Ovary (tissue), 3 donors: ENCODE measurements around the gene OVCH2.
A peak's percentile ranks its signal among the peaks of the same experiment; 100 is the strongest.

Source experiments
- CTCF ChIP-seq, 3 donors: fragments of 450-650 bp in 2 of 3; fragments of 200-600 bp in 1 of 3; IDR thresholded peaks; one replicate each; pipeline versions ENCODE4 v1.5.1 to v1.8.0; 2016 to 2022; ENCODE audit warnings: antibody characterized with exemption in 3 of 3, mild to moderate bottlenecking in 1 of 3
- EP300 ChIP-seq: sonication (generic); formaldehyde crosslinking; IDR thresholded peaks from one replicate; pipeline ENCODE4 v1.6.1; 2017; ENCODE audit warnings: antibody characterized with exemption
- POLR2A ChIP-seq: fragments of 450-650 bp; IDR thresholded peaks from one replicate; pipeline ENCODE4 v1.6.1; 2017; ENCODE audit warnings: antibody characterized with exemption, mild to moderate bottlenecking, moderate library complexity
- donor health status: DM: no; HTN: no; CAD: no.

GRCh38 chr11:7672960-7673723, 33.1 kb downstream of the OVCH2 start, which contains the start of gene CYB5R2:
- TF ChIP-seq CTCF (IDR thresholded peaks at IDR 0.05) (no peak), POLR2A (peak; percentile 38), EP300 (no peak)
